ENCODE data around the gene ZYX. TPM values are rescaled to one million over a fixed set of nuclear protein-coding genes. Genes with fewer than 3 reads are reported as not detected.

The ZYX gene
- total RNA-seq, 4 donors from 2014 or later: 57.5 to 96.9 (median 72.7) TPM

DNA sequence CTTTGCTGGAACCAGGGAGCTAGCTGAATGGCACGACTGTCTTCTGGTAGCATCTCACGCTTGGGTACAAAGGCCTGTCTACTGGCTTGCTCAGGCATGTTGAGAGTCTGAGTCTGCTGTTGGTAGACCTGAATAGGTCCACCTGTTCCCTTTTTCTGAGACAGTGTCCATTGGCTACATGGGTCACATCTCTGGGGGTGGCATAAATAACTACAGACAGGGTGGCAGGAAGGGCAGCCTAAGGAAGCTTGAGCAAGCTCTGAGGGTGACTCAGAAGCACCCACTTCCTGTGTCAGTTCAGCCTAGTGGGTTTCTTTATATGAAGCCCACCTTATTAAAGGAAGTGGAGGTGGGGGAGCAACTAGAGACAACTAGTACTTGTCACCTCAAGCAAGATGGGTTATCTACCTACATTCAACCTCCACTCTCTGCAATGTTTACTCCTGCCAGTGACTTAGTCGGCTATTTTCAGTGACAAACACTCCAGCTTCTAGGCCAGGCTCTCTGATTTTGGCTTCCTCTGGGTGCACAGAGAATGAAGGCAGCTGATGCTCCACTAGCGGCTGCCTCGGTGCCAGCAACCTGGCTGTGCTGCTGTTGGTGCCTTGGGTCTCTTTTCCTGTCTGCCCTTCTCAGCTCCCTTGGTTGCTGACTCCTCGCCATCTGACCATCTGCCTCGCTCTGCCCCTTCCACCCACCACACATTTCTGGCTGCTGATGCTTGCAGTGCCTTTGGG is 5.7 kb upstream of the ZYX start:
- WGBS, 2 donors: 69 to 81% methylated on average over 7 of the region's 7 CpGs
- peak overlapping the region in 3 of 4 donors; percentile 37 to 66 (median 48) for H3K27ac ChIP-seq
- DNase-seq (ENCODE audit: low spot score in 2 of 2): no peak
- no peak overlapping the region for H3K4me3 ChIP-seq
- no peaks in the 10 kb centered on the region for H3K36me3 ChIP-seq
- TF ChIP-seq EP300 (IDR thresholded peaks at IDR 0.05): no peak
- H3K4me1 ChIP-seq: peaks cover 0 to 34% (median 12%) of the 10 kb centered on the region in 4 donors
- H3K9me3 ChIP-seq: no peaks in the 10 kb centered on the region
- H3K27me3 ChIP-seq: no peaks in the 10 kb centered on the region

DNA sequence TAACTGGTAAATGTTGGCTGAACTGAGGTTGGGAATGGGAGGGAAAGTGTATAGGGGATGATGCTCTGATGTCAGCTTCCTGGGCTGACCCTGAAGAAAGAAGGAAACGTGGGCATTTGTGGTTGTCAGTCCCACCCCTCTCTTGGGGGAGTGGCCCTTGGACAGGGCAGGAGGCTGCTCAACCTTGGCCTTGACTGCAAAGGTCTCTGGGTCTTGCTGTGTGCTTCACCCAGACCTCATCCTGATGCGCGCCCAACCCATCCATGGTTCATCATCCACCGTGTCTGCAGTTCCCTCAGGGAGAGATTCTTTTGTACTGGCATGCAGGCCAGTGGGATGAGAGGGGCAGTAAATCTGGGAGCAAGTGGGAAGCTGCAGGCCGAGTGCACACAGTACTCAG is 4.7 kb upstream of the ZYX start:
- WGBS, 2 donors: 56 to 57% methylated on average over 5 of the region's 5 CpGs
- Histone ChIP-seq H3K4me1 (peaks cover 0 to 34% (median 12%) of the 10 kb centered on the region in 4 donors), H3K36me3 (no peaks in the 10 kb centered on the region), H3K27ac (peak overlapping the region in 2 of 4 donors; percentile 15 to 48), H3K9me3 (no peaks in the 10 kb centered on the region), H3K27me3 (no peaks in the 10 kb centered on the region), H3K4me3 (no peak overlapping the region)
- DNase-seq (ENCODE audit: low spot score in 2 of 2): no peak
- TF ChIP-seq, protein P1, sequence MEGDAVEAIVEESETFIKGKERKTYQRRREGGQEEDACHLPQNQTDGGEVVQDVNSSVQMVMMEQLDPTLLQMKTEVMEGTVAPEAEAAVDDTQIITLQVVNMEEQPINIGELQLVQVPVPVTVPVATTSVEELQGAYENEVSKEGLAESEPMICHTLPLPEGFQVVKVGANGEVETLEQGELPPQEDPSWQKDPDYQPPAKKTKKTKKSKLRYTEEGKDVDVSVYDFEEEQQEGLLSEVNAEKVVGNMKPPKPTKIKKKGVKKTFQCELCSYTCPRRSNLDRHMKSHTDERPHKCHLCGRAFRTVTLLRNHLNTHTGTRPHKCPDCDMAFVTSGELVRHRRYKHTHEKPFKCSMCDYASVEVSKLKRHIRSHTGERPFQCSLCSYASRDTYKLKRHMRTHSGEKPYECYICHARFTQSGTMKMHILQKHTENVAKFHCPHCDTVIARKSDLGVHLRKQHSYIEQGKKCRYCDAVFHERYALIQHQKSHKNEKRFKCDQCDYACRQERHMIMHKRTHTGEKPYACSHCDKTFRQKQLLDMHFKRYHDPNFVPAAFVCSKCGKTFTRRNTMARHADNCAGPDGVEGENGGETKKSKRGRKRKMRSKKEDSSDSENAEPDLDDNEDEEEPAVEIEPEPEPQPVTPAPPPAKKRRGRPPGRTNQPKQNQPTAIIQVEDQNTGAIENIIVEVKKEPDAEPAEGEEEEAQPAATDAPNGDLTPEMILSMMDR (IDR thresholded peaks at IDR 0.05): no peak
- TF ChIP-seq EP300 (IDR thresholded peaks at IDR 0.05) (no peak), POLR2A (IDR thresholded peaks at IDR 0.05) (no peak)

GRCh38 chr7:143379611-143380259 is 1.4 kb upstream of the ZYX start:
- Histone ChIP-seq H3K4me1 (peaks cover 0 to 51% (median 33%) of the 10 kb centered on the region in 4 donors), H3K27ac (peak overlapping the region; percentile 89 to 99 (median 97)), H3K27me3 (no peaks in the 10 kb centered on the region), H3K36me3 (no peaks in the 10 kb centered on the region), H3K4me3 (peak overlapping the region; percentile 70 to 94 (median 84)), H3K9me3 (no peaks in the 10 kb centered on the region)
- TF ChIP-seq POLR2A (IDR thresholded peaks at IDR 0.05): no peak
- TF ChIP-seq, protein P1 (IDR thresholded peaks at IDR 0.05): no peak
- no peak for TF ChIP-seq EP300 (IDR thresholded peaks at IDR 0.05)
- DNase-seq (ENCODE audit: low spot score in 2 of 2): no peak
- WGBS, 2 donors: 33 to 39% methylated on average over 15 of the region's 15 CpGs

GRCh38 chr7:143380260-143380645 is 892 bp upstream of the ZYX start:
- no peak for TF ChIP-seq POLR2A (IDR thresholded peaks at IDR 0.05)
- TF ChIP-seq, protein P1 (IDR thresholded peaks at IDR 0.05): peak; percentile 84 to 95 (median 92)
- 0 to 1% methylated on average over 18 to 24 of the region's 35 CpGs for WGBS, 2 donors
- Histone ChIP-seq H3K27me3 (no peaks in the 10 kb centered on the region), H3K27ac (peak overlapping the region; percentile 89 to 99 (median 97)), H3K9me3 (no peaks in the 10 kb centered on the region), H3K36me3 (no peaks in the 10 kb centered on the region), H3K4me3 (peak overlapping the region; percentile 70 to 94 (median 84)), H3K4me1 (peaks cover 0 to 57% (median 36%) of the 10 kb centered on the region in 4 donors)
- DNase-seq (ENCODE audit: low spot score in 2 of 2): peak; percentile 85 to 92

DNA sequence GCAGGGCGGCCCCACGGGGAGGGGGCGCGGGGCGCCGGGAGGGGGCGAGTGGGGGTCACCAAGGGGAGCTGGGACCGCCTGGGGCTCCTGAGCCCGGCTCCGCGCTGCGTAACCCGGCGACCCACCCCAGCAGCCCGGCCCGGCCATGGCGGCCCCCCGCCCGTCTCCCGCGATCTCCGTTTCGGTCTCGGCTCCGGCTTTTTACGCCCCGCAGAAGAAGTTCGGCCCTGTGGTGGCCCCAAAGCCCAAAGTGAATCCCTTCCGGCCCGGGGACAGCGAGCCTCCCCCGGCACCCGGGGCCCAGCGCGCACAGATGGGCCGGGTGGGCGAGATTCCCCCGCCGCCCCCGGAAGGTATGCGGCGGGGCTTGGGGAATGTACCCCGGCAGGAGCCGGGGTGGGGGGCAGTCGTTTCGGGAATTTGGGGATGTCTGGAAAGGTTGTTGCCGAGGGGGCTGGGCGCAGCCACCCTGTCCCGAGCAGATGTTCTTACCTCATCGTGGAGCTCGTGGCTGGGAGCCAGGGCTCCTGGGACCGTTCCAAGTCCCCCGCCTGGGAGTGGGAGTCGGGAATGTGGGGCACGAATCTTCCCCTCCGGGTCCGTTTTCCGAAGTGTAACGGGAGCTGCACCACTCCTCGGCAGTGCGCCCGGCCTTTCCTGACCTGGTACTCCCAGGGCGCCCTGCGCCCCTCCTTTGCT is 431 bp downstream of the ZYX start:
- Histone ChIP-seq H3K27ac (peak overlapping the region; percentile 89 to 99 (median 97)), H3K9me3 (no peaks in the 10 kb centered on the region), H3K27me3 (no peaks in the 10 kb centered on the region), H3K4me1 (peaks cover 0 to 66% (median 45%) of the 10 kb centered on the region in 4 donors), H3K4me3 (peak overlapping the region; percentile 70 to 96 (median 90)), H3K36me3 (no peaks in the 10 kb centered on the region)
- 1% methylated on average over 22 to 23 of the region's 64 CpGs for WGBS, 2 donors
- peak in 1 of 2 donors; percentile 56 for TF ChIP-seq EP300 (IDR thresholded peaks at IDR 0.05)
- TF ChIP-seq, protein P1 (IDR thresholded peaks at IDR 0.05): no peak
- DNase-seq (ENCODE audit: low spot score in 2 of 2): peak; percentile 62 to 80

All from tibial nerve (tissue), 4 donors.